ENCODE measurements around the gene SLCO2B1.

- no peak for TF ChIP-seq CTCF (IDR thresholded peaks at IDR 0.05; ENCODE audit: low read depth, low read length, poor library complexity, severe bottlenecking)
- TF ChIP-seq EZH2phosphoT487 (IDR thresholded peaks at IDR 0.05; ENCODE audit: borderline replicate concordance, low read length), result no peak
These were observed 69.0 kb downstream of the SLCO2B1 start for GRCh38 chr11:75219869-75220268.

All from DOHH2 (cell line).